ENCODE measurements around the gene TPP2.
A peak's percentile ranks its signal among the peaks of the same experiment; 100 is the strongest.

TPP2 gene

DNA sequence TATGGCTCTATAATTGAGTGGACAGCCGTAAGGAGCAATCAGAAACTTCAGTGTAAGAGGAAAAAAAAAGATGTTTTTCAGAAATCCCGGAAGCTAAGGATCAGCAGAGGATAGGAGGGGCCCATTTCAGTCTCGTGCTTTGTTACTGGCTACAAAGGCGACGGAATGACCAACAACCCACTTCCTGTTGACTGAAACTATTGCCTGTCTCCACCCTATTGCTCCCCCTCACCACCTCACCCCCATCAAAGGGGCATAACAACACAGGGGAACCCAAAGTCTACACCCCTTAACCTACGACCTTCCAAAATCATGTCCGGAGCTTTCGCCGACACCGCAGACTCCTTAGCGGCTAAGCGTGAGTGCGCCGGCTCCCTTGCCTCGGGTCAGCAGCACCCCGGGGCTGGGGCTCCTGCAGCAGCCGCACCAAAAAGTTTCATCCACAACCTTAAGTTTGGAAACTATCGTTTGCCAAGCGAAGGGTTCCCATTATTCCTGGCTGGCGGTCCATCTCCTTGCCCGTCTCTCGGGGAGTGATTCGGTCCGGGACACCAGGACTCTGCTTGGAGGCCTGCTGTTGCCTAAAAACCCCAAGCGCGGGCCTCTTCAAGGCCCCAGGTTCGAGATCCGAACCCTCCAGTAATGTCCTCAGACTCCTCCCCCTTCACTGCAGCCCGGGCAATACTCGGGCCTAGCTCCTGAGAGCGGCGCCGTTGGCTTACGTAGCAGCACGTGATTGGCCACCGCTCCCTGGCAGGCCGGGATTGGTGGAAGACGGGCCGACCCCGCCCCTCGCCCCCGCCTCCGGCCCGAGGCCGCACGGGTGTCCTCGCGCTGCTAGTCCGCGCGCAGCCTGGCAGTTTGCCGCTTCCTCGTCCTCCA is at the start of gene TPP2:
Gene TPP2 (plus strand): TSS at position 840 of the 882 bp plus-strand sequence. CDS start 53 bp downstream, outside the sequence.
- peak; percentile 88 for DNase-seq

DNA sequence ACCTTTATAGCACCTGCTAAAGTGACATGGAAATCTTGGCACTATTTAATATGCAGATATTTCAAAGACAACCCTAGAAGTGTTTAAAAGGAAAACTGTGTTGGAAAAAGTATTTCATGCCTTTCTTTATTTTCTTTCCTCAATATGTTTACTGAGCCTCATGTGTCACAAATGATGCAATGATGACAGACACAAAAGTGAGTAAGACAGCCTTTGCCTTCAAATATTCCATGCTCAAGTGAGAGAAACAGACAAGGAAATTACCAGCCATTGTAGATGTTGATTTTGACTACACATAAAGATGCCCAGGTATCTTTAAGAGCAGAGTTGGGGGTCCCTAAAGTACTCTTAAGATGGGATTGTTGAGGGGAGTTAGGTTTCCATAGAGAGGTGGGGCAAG is 48.0 kb upstream of the TPP2 start:
- no peak for DNase-seq

- DNase-seq = no peak
Measured at GRCh38 chr13:102550507-102550906, 46.3 kb upstream of the TPP2 start.

DNA sequence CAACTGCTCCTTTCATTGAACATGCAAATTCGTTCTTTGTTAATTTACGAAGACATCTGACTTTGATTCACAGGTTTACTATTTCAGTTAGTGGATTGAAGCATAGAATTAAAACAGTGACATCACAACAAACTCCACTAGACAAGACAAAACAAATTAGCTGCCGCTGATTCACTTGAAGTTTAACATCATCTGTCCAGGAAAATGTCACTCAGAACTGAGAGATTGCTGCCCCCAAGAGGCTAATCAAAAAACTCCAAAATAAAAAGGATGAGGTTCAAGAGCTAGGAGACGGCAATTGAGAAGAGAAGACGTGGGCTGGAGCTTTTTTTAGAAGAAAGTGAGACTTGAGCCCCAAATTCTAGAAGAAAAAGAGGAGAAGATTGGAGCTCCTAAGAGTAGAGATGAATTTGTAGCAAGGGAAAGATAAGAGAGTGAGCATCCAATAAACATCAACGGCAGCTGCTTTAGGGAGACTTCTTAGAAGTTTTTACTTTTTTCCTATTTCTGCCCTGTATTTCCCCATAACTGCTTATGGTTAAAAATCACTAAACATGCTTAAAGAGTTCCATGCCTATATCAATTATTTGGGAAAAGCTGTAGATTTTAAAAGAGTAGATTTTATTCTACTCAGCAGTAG is 40.8 kb upstream of the TPP2 start:
- peak; percentile 23 for DNase-seq

DNA sequence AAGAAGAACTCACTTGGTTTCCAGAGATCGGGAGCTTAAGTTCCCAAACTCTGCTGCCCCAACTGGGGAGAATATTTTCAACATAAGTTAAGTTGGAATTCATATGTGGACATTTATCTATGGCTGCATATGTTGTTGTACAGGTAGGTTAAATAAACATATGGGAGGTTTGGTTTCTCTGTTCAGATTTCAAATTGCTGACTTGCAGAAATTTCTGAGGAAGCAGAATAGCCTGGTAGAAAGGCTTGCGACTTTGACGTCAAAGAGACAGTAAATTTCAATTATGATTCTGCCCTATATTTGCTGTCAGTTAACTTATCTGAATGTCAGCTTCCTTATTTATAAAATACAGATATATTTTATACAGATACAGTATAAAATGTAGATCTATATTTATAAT is 40.0 kb upstream of the TPP2 start:
- no peak for DNase-seq

GRCh38 chr13:102558029-102558428 is 38.8 kb upstream of the TPP2 start:
- no peak for DNase-seq

DNA sequence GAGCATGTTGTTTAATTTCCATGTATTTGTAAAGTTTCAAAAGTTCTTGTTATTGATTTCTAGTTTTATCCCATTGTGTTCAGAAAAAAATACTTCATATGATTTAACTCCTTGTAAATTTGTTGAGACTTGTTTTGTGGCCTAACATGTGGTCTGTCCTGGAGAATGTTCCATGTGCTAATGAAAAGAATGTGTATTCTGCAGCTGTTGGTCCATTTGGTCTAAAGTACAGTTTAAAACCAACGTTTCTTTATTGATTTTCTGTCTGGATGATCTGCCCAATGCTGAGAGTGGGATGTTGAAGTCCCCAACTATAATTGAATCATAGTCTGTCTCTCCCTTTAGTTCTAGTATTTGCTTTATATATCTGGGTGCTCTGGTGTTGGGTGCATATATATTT is 34.9 kb upstream of the TPP2 start:
- DNase-seq = no peak

DNA sequence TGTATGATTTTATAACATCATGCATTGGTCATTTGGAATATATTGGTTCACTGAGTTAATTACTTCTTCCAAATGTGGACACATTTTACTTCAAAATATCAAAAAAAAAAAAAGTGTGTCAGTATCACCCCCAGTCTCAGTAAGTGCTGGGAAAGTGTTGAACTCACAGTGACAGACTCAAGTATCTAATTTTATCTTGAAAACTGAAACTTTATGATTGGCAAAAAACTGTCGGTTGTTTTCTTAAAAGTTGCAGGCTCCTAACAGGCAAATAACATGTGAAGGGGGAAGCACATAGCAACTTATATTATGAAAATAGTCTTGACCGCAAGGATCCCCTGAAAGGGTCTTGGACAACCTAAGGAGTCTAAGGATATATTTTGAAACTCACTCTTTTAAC is 33.5 kb upstream of the TPP2 start:
- no peak for DNase-seq

DNA sequence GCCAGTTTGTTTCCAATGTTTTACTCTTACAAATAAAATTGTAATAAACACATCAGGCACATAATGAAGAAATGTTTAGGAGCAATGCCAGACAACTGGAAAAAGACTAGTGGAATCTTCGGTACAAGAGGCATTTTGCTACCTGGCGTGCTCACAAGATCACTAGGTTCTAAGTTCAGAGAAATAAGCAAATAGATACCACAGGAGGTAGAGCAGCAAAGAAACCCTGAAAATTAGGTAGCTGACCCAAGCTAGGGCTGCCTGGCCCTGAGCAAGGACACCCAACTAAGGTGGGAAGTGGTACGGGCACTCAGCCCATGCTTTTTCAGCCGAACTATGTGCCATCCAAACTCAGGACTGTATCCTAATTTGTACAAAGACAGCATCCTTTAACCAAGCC is 32.2 kb upstream of the TPP2 start:
- no peak for DNase-seq

DNA sequence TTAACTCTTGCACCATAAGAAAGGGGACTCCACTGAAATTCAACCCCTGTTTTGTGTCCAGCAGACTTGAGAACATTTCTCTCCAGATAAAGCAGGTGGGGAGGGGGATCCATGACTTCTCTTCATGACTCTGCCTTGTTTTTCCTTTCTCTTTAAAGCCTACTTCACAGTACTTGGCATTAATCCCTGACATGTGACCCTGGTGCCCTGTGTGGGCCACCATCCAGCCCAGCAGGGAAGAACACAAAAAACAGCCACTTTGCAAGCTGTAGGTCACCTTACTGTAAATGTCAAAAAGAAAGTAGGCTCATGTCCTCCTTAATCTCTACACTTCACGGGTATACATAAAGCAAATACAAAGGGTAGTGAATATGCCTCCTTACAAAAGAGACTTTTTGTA is 30.3 kb upstream of the TPP2 start:
- DNase-seq = no peak

- DNase-seq = no peak
Measured at GRCh38 chr13:102567857-102568256, 28.9 kb upstream of the TPP2 start.

DNA sequence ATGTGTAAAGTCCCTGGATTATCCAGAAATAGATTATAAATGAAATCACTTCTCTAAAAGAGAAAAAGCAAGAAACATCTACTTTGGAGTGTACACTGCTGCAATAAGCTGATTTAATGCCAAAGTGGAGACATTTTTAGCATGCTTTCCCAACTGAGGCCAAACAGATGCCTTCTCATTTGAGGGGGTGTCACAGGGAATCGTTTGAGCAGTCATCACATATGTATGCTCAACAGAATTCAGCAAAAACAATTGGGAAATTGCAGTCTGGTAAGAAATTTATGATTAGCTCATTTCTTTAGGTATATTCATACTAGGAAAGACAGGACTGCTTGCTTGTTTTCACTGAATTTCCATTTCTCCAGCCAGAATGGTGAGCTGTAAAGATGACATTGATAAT is 27.3 kb upstream of the TPP2 start:
- no peak for DNase-seq

- no peak for DNase-seq
Measured at GRCh38 chr13:102571075-102571474, 25.7 kb upstream of the TPP2 start.

DNA sequence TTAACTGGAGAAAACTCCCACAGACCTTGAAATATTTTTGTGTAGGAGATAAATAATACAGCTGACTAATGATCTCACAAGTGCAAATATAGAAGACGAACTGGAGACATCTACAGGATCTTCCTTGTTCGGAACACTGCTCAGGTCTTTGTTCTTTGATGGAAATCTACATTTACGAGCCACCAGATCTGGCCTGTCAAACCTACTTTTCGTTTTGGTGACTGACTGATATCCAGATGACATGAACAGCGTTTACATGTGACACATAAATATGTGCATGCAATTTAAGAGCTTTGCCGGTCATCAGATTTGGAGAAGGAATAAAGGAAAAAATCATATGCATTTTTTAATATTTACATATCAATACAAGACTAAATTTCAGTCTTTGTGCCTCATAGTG is 24.5 kb upstream of the TPP2 start:
- no peak for DNase-seq

- DNase-seq = peak; percentile 2
Measured at GRCh38 chr13:102580552-102581169, 16.1 kb upstream of the TPP2 start.

GRCh38 chr13:102582256-102582655 is 14.5 kb upstream of the TPP2 start:
- DNase-seq = no peak

DNA sequence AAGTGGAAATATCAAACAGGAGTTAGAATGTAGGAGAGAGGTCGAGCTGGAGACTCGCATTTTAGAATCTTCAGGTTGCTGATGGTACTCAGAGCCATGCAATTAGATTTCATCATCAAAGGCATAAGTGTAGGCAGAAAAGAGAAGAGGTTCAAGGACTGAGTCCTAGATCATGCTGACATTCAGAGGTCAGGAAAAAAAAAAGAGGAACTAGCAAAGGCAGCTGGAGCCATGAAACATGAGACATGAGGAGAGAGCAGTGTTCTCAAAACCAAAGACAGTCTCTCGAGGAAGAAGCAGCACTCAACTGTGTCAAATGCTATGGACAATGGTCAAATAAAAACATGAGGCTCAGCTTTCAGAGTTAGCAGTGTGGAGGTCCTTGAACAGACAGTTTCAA is 12.4 kb upstream of the TPP2 start:
- DNase-seq = no peak

DNA sequence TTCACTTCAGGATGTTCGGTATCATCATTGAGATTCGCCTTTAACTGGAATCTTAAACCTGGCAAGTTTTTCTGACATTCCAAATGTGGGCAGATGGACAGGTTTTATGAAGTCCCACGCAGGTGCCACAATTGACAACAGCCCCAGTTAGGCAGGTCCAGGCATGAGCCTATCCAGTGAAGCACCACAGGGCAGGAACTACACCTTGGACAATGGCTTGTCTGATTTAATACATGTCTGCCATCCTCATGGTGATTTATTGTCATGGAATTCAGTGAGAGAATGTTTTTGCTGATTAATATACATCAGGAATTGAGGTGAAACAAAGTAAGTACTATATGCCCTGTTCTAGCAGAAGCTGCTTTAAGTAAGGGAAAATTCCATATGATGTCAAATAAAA is 10.2 kb upstream of the TPP2 start:
- DNase-seq = no peak

GRCh38 chr13:102587916-102588315 is 8.9 kb upstream of the TPP2 start:
- DNase-seq = no peak

GRCh38 chr13:102589301-102589822 is 7.4 kb upstream of the TPP2 start:
- peak; percentile 32 for DNase-seq

DNA sequence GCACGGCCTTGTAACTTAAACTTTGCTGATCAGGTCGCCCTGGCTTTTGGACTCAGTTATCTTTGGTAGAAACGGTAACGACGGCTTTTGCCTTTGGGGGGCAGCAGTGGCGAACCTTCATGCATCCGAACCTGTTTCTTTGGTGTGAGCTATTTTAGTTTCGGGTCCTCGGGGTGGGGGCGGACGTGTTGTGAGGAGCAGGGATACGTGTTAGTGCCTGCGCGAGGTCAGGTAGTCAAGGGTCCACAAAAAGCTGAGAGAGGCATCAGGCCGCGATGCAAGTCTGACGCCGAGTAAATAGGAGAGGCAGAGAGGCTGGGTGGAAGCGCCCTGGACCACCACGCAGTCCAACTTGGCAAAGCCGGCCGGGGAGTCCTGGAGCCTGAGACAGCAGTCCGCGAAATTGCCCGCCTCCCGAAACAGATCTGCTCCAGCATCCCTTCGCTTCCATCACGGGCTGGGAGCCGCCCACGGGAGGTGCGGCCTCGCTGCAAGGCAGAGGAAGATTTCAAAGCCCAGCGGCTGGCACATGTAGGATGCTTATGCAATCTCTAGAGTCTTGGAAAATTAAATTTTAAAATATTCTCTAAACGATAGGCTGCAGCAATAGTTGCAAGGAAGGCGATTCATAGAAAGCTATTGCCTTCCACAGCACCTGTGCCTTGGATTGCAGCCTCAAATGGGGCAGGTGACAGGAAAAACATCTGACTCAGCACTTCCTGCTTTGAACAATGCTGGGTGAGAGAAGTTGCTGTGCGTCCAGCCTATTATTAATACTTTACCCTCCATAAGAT is 4.6 kb upstream of the TPP2 start:
- DNase-seq = peak; percentile 15

- DNase-seq = no peak
Measured at GRCh38 chr13:102593466-102593865, 3.3 kb upstream of the TPP2 start.

Data from NCI-H446 treated with DMSO at 0.1 percent for 48 hours (cell line).